Glutamatergic neuron (in vitro differentiated cells): ENCODE results near the gene ZBED6. TPM values are rescaled to one million over a fixed set of nuclear protein-coding genes. Genes with fewer than 3 reads are reported as not detected.

Experiments
- DNase-seq: peaks from one replicate; pipeline ENCODE4 v3.0.0; 2022
- H3K27ac Mint-ChIP-seq: one replicate; pipeline ENCODE4 v1.8.0; 2020; ENCODE audit warnings: mild to moderate bottlenecking, mixed read lengths, inconsistent platforms; ENCODE audit not compliant: unreplicated experiment
- H3K27me3 Mint-ChIP-seq: one replicate; pipeline ENCODE4 v1.8.0; 2020; ENCODE audit warnings: mild to moderate bottlenecking, moderate library complexity, mixed read lengths, inconsistent platforms; ENCODE audit not compliant: unreplicated experiment
- H3K36me3 Mint-ChIP-seq: one replicate; pipeline ENCODE4 v1.8.0; 2020; ENCODE audit warnings: mild to moderate bottlenecking, mixed read lengths, inconsistent platforms; ENCODE audit not compliant: unreplicated experiment
- H3K4me1 Mint-ChIP-seq: one replicate; pipeline ENCODE4 v1.8.0; 2020; ENCODE audit warnings: mild to moderate bottlenecking, low read depth, mixed read lengths, inconsistent platforms; ENCODE audit not compliant: unreplicated experiment
- H3K4me3 Mint-ChIP-seq: one replicate; pipeline ENCODE4 v1.8.0; 2020; ENCODE audit warnings: mild to moderate bottlenecking, mixed read lengths, inconsistent platforms; ENCODE audit not compliant: unreplicated experiment
- H3K9me3 Mint-ChIP-seq: one replicate; pipeline ENCODE4 v1.8.0; 2020; ENCODE audit warnings: mild to moderate bottlenecking, moderate library complexity, mixed read lengths, inconsistent platforms; ENCODE audit not compliant: unreplicated experiment
- total RNA-seq: library from RNA; stranded (reverse); fragmentation: NEBNext Ultra II Directional; extraction: Animal tissue kit (Norgen Biotek cat#: 25700); gene quantifications from one replicate; pipeline ENCODE4 v1.2.1, GENCODE V29; 2021; ENCODE audit not compliant: unreplicated experiment
- TF ChIP-seq, protein P1 (sequence below): fragments of 200-600 bp; sonication (generic); IDR thresholded peaks from one replicate; pipeline ENCODE4 v1.5.0; 2021; ENCODE audit not compliant: partially characterized antibody, unreplicated experiment

The ZBED6 gene
- total RNA-seq, 1 donor from 2014 or later, result 23.3 TPM

DNA sequence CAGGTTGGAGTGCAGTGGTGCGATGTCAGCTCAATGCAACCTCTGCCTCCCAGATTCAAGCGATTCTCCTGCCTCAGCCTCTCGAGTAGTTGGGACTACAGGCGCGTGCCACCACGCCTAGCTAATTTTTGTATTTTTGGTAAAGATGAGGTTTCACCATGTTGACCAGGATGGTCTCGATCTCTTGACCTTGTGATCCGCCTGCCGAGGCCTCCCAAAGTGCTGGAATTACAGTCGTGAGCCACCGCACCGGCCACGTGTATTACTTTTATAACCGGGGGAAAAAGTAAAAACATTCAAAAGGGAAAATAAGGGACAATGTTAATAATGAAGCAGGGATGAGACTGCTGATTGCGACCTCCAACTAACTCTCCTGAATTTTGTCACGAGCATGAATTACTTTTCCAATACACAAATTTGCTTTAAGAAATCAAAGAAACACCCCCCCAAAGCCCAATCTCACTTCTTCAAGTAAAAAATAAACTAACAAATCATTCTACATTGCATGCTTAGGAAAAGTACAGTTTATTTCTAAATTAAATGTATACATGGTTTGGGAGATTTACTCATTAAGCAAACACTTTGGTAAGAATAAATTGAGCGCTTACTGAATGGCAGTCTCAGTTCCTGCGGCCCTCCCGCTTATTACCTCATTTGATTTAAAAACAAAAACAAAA lies 521 bp upstream of the ZBED6 start:
- Mint-ChIP-seq H3K4me3 (peak overlapping the region; percentile 99), H3K27ac (peak overlapping the region; percentile 96), H3K27me3 (peaks cover 7% of the 10 kb centered on the region), H3K9me3 (peaks cover 8% of the 10 kb centered on the region), H3K4me1 (peaks cover 8% of the 10 kb centered on the region), H3K36me3 (peaks cover 10% of the 10 kb centered on the region)
- TF ChIP-seq, protein P1, sequence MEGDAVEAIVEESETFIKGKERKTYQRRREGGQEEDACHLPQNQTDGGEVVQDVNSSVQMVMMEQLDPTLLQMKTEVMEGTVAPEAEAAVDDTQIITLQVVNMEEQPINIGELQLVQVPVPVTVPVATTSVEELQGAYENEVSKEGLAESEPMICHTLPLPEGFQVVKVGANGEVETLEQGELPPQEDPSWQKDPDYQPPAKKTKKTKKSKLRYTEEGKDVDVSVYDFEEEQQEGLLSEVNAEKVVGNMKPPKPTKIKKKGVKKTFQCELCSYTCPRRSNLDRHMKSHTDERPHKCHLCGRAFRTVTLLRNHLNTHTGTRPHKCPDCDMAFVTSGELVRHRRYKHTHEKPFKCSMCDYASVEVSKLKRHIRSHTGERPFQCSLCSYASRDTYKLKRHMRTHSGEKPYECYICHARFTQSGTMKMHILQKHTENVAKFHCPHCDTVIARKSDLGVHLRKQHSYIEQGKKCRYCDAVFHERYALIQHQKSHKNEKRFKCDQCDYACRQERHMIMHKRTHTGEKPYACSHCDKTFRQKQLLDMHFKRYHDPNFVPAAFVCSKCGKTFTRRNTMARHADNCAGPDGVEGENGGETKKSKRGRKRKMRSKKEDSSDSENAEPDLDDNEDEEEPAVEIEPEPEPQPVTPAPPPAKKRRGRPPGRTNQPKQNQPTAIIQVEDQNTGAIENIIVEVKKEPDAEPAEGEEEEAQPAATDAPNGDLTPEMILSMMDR, result no peak
- DNase-seq, result no peak

DNA sequence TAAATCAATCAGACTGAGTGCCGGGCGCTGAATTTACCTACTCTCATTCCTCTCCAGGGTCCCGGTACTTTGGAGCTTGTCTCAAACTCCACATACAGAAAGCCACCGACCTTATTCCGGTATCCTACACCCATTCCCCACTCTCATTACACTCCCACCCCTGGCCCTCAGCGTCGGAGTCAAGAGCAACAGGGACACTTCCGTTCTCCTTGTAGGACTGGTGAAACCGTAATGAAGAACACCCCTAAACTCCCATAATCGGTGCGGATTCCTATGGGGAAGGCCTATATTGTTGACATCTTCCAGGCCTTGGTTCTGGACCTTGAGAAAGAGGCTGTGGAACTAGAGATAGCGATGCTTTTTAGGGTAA lies 798 bp downstream of the ZBED6 start:
- Mint-ChIP-seq H3K9me3 (peaks cover 8% of the 10 kb centered on the region), H3K27ac (peak overlapping the region; percentile 99), H3K4me1 (peaks cover 11% of the 10 kb centered on the region), H3K36me3 (peaks cover 10% of the 10 kb centered on the region), H3K27me3 (peaks cover 7% of the 10 kb centered on the region), H3K4me3 (peak overlapping the region; percentile 99)
- TF ChIP-seq, protein P1, result no peak
- peak; percentile 34 for DNase-seq

DNA sequence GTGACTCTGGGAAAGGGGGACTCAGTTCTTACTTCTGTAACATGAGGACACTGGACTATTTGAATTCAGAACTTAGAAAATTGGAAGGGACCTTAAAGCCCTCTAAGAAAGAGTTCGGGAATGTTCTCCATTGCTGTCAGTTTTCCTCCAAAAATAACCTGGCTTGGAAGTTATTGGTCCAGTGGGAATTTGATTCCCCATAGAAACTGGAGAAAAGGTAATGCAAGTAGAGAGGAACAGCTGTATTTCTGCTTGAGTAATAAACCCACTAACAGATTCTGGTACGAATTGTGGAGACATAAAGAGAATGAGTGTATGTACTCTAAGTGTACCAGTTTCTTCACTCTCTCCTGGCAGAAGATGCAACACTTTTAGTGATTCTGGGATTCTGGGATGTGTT lies 1.8 kb downstream of the ZBED6 start:
- H3K36me3 Mint-ChIP-seq, result peaks cover 10% of the 10 kb centered on the region
- H3K27me3 Mint-ChIP-seq, result peaks cover 7% of the 10 kb centered on the region
- DNase-seq, result no peak
- peak overlapping the region; percentile 99 for H3K4me3 Mint-ChIP-seq
- peaks cover 11% of the 10 kb centered on the region for H3K4me1 Mint-ChIP-seq
- TF ChIP-seq, protein P1, result no peak
- peaks cover 8% of the 10 kb centered on the region for H3K9me3 Mint-ChIP-seq
- no peak overlapping the region for H3K27ac Mint-ChIP-seq

DNA sequence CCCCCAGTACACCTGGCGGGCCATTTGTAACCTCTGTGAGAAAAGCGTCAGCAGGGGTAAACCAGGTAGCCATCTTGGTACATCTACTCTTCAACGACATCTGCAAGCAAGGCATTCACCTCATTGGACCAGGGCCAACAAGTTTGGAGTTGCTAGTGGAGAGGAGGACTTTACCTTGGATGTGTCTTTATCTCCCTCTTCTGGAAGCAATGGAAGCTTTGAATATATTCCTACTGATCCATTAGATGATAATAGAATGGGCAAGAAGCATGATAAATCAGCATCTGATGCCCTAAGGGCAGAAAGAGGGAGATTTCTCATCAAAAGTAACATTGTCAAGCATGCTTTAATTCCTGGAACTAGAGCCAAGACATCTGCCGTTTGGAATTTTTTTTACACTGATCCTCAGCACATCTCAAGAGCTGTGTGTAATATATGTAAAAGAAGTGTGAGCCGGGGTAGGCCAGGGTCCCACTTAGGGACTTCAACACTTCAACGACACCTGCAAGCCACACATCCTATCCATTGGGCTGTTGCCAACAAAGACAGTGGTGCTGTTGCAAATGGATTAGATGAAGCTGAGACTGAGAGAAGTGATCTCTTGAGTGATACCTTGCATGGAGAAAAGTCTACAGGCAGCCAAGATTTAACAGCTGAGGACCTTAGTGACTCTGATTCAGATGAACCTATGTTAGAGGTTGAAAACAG lies 2.7 kb downstream of the ZBED6 start:
- DNase-seq, result no peak
- H3K9me3 Mint-ChIP-seq, result peaks cover 8% of the 10 kb centered on the region
- H3K4me1 Mint-ChIP-seq, result peaks cover 11% of the 10 kb centered on the region
- no peak overlapping the region for H3K27ac Mint-ChIP-seq
- H3K27me3 Mint-ChIP-seq, result peaks cover 7% of the 10 kb centered on the region
- TF ChIP-seq, protein P1, result no peak
- peaks cover 10% of the 10 kb centered on the region for H3K36me3 Mint-ChIP-seq
- no peak overlapping the region for H3K4me3 Mint-ChIP-seq

DNA sequence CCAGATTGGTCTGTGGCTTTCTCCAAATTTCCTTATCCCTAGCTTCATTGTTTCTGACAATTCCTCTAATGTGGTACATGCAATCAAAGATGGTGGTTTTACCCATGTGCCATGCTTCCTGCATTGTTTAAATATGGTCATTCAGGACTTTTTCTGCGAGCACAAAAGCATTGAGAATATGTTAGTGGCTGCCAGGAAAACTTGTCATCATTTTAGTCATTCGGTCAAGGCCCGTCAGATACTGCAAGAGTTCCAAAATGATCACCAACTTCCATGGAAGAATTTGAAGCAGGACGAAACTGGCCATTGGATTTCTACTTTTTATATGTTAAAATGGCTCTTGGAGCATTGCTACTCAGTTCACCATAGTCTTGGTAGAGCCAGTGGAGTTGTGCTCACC lies 3.7 kb downstream of the ZBED6 start:
- H3K9me3 Mint-ChIP-seq, result peaks cover 8% of the 10 kb centered on the region
- TF ChIP-seq, protein P1, result no peak
- H3K36me3 Mint-ChIP-seq, result peaks cover 10% of the 10 kb centered on the region
- peaks cover 9% of the 10 kb centered on the region for H3K27me3 Mint-ChIP-seq
- H3K4me1 Mint-ChIP-seq, result peaks cover 11% of the 10 kb centered on the region
- H3K4me3 Mint-ChIP-seq, result no peak overlapping the region
- no peak for DNase-seq
- H3K27ac Mint-ChIP-seq, result no peak overlapping the region
